ENCODE data around the gene RALGPS1. TPM values are rescaled to one million over a fixed set of nuclear protein-coding genes. Genes with fewer than 3 reads are reported as not detected.

The RALGPS1 gene
- total RNA-seq, 1 experiment from 2014 or later = 28.5 TPM

DNA sequence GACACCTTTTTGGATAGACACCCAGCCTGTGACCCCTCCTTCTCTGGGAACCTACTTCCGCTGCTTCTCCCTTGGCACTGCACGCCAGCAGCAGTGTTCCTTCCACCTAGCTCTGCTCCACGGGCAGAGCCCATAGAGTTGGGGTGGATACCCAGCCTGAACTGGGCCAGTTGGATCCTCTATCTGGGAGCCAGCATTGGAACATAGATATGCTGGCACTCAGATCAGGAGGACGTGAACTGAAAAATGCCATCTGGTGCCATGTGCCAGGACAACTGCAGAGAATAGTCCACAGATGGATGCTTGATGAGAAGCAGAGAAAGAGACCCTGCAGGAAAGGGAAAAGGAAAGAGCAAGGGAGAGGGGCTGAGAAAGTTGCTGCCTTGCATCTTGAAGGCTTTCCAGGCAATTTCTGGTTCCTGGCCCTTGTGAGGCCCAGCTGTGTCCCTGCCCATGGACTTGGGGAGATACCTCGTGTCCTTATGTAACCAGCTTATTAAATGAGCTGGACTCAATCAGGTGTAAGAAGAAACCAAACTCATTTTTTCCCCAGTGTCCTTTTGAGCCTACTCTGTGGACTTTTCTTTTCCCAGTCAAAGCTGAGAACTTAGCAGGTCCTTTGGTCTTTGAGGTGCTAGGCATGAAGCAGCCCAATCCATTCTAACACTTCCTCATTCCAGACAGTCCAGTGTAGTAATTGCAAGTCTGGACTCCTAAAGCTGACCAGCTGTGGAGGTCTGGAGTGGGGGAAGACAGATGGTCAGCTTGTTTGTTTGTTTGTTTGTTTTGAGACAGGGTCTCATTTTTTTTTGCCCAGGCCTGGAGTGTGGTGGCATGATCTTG, 168.8 kb downstream of the RALGPS1 start:
- ATAC-seq = no peak
- DNase-seq (ENCODE audit: low spot score) = no peak
- Mint-ChIP-seq H3K4me1 (peaks cover 2% of the 10 kb centered on the region), H3K27ac (no peak overlapping the region), H3K36me3 (peaks cover 4% of the 10 kb centered on the region; the same call in 1 of the 2 replicates), H3K27me3 (ENCODE audit: low read depth) (no peaks in the 10 kb centered on the region), H3K4me3 (no peak overlapping the region), H3K9me3 (peaks cover 5% of the 10 kb centered on the region)
- ChIA-PET POLR2A (interaction anchor here (0.6 kb wide), 1 partner anchor 83 kb away, joined by 3 read pairs; no protein-coding TSS in a partner anchor), CTCF (no interaction called here)
- TF ChIP-seq MYBL2 (CRISPR knock-in tag; IDR thresholded peaks at IDR 0.05) (no peak), PRRX2 (CRISPR knock-in tag; IDR thresholded peaks at IDR 0.05) (no peak), SMAD3 (CRISPR knock-in tag; IDR thresholded peaks at IDR 0.05; ENCODE audit: borderline replicate concordance) (no peak), ZNF396 (CRISPR knock-in tag; IDR thresholded peaks at IDR 0.05; ENCODE audit: borderline replicate concordance) (no peak)

DNA sequence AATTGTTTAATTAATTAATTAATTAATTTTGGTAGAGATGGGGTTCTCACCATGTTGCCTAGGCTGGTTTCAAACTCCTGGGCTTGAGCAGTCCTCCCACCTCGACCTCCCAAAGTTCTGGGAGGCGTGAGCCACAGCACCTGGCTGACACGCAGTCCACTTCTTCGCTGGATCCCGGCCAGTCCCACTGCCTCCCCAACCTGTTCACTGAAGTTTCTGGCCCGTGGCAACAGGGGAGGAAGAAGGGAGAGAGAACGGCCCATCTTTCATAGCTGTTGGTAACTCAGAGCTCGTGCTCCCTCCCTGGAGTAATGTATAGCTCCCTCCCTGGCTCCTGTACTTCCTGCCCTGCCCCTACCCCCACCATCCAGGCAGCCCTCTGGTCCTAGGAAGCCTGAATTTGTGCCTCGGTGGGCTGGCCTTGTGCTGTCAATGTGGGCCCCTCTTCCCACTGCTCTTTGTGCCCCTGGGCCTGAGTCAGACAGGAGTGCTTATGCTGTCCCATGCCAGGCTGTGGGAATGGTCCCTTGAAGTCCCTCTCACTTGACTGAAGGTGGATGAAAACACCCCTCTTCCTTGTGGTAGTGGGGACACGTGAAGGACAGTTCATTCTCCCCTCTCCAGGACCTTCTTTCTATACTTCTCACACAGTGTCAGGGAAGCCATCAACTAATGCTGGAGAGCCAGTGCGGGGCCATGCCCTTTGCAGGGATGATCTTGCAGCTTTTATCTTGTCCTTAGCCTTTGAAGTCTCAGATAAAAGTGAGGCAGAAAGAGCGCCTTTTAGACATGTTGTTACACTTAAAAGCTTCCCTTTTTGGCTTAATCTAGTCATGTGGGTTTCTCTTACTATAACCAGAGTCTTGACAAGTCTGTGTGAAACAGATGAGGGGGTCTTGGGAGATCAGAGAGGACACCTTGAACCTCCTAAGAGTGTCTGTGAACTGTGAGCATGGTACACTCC, 169.8 kb downstream of the RALGPS1 start:
- peaks cover 3% of the 10 kb centered on the region; the same call in 1 of the 2 replicates for H3K36me3 Mint-ChIP-seq
- ATAC-seq (no peak), DNase-seq (ENCODE audit: low spot score) (no peak)
- H3K9me3 Mint-ChIP-seq = peaks cover 3% of the 10 kb centered on the region
- TF ChIP-seq ZNF423 (CRISPR knock-in tag; IDR thresholded peaks at IDR 0.05) (no peak), TP53 (CRISPR knock-in tag; IDR thresholded peaks at IDR 0.05) (no peak), SP1 (CRISPR knock-in tag; conservative IDR thresholded peaks at IDR 0.05) (no peak), ZNF138 (CRISPR knock-in tag; conservative IDR thresholded peaks at IDR 0.05) (no peak), ZBTB43 (CRISPR knock-in tag; IDR thresholded peaks at IDR 0.05) (no peak), FOXJ3 (CRISPR knock-in tag; IDR thresholded peaks at IDR 0.05; ENCODE audit: borderline replicate concordance) (no peak), SMAD3 (CRISPR knock-in tag; IDR thresholded peaks at IDR 0.05; ENCODE audit: borderline replicate concordance) (no peak)
- TF ChIP-seq, protein P1, sequence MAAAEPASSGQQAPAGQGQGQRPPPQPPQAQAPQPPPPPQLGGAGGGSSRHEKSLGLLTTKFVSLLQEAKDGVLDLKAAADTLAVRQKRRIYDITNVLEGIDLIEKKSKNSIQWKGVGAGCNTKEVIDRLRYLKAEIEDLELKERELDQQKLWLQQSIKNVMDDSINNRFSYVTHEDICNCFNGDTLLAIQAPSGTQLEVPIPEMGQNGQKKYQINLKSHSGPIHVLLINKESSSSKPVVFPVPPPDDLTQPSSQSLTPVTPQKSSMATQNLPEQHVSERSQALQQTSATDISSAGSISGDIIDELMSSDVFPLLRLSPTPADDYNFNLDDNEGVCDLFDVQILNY (CRISPR knock-in tag; IDR thresholded peaks at IDR 0.05) = no peak
- TF ChIP-seq, protein P2, sequence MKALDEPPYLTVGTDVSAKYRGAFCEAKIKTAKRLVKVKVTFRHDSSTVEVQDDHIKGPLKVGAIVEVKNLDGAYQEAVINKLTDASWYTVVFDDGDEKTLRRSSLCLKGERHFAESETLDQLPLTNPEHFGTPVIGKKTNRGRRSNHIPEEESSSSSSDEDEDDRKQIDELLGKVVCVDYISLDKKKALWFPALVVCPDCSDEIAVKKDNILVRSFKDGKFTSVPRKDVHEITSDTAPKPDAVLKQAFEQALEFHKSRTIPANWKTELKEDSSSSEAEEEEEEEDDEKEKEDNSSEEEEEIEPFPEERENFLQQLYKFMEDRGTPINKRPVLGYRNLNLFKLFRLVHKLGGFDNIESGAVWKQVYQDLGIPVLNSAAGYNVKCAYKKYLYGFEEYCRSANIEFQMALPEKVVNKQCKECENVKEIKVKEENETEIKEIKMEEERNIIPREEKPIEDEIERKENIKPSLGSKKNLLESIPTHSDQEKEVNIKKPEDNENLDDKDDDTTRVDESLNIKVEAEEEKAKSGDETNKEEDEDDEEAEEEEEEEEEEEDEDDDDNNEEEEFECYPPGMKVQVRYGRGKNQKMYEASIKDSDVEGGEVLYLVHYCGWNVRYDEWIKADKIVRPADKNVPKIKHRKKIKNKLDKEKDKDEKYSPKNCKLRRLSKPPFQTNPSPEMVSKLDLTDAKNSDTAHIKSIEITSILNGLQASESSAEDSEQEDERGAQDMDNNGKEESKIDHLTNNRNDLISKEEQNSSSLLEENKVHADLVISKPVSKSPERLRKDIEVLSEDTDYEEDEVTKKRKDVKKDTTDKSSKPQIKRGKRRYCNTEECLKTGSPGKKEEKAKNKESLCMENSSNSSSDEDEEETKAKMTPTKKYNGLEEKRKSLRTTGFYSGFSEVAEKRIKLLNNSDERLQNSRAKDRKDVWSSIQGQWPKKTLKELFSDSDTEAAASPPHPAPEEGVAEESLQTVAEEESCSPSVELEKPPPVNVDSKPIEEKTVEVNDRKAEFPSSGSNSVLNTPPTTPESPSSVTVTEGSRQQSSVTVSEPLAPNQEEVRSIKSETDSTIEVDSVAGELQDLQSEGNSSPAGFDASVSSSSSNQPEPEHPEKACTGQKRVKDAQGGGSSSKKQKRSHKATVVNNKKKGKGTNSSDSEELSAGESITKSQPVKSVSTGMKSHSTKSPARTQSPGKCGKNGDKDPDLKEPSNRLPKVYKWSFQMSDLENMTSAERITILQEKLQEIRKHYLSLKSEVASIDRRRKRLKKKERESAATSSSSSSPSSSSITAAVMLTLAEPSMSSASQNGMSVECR (CRISPR knock-in tag; IDR thresholded peaks at IDR 0.05; ENCODE audit: borderline replicate concordance) = no peak
- TF ChIP-seq, protein P3, sequence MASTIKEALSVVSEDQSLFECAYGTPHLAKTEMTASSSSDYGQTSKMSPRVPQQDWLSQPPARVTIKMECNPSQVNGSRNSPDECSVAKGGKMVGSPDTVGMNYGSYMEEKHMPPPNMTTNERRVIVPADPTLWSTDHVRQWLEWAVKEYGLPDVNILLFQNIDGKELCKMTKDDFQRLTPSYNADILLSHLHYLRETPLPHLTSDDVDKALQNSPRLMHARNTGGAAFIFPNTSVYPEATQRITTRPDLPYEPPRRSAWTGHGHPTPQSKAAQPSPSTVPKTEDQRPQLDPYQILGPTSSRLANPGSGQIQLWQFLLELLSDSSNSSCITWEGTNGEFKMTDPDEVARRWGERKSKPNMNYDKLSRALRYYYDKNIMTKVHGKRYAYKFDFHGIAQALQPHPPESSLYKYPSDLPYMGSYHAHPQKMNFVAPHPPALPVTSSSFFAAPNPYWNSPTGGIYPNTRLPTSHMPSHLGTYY (CRISPR knock-in tag; IDR thresholded peaks at IDR 0.05) = no peak
- ChIA-PET POLR2A (interaction anchor here (0.6 kb wide), 1 partner anchor 84 kb away, joined by 3 read pairs; no protein-coding TSS in a partner anchor), CTCF (no interaction called here)
- no peak overlapping the region for H3K27ac Mint-ChIP-seq
- H3K27me3 Mint-ChIP-seq (ENCODE audit: low read depth) = no peaks in the 10 kb centered on the region
- H3K4me3 Mint-ChIP-seq = no peak overlapping the region
- no peaks in the 10 kb centered on the region for H3K4me1 Mint-ChIP-seq
